ENCODE measurements around the gene SEPTIN11.

SEPTIN11 gene

GRCh38 chr4:76958891-76959290 lies 9.3 kb downstream of the SEPTIN11 start:
- no peaks in the 10 kb centered on the region for H3K79me2 ChIP-seq (ENCODE audit: insufficient read depth, low read length)

GRCh38 chr4:76960014-76960413 lies 10.5 kb downstream of the SEPTIN11 start:
- no peaks in the 10 kb centered on the region for H3K4me1 ChIP-seq (ENCODE audit: insufficient read depth, low read length, severe bottlenecking)
- H3K27ac ChIP-seq (ENCODE audit: low read depth, low read length, poor library complexity, severe bottlenecking) = no peak overlapping the region
- H3F3A ChIP-seq (ENCODE audit: insufficient read depth, low read length) = no peaks in the 10 kb centered on the region
- no peaks in the 10 kb centered on the region for H3K27me3 ChIP-seq (ENCODE audit: insufficient read depth, low read length)
- H3K4me2 ChIP-seq (ENCODE audit: low read length) = no peak overlapping the region
- H3K9ac ChIP-seq (ENCODE audit: low read length) = no peak overlapping the region
- H3K36me3 ChIP-seq (ENCODE audit: insufficient read depth, low read length) = no peaks in the 10 kb centered on the region; the same call in 1 of the 2 replicates
- H2AFZ ChIP-seq (ENCODE audit: low read length) = no peak overlapping the region
- no peak overlapping the region for H3K4me3 ChIP-seq (ENCODE audit: low read depth, low read length, poor library complexity, severe bottlenecking)
- TF ChIP-seq EZH2 (IDR thresholded peaks at IDR 0.05; ENCODE audit: borderline replicate concordance, low read length) (no peak), CTCF (IDR thresholded peaks at IDR 0.05; ENCODE audit: low read length) (no peak)
- no peaks in the 10 kb centered on the region for H4K20me1 ChIP-seq (ENCODE audit: insufficient read depth, low read length)
- H3K9me3 ChIP-seq (ENCODE audit: low read length) = no peaks in the 10 kb centered on the region
- no peaks in the 10 kb centered on the region for H3K9me2 ChIP-seq (ENCODE audit: low read depth, low read length)
- H3K79me2 ChIP-seq (ENCODE audit: insufficient read depth, low read length) = no peaks in the 10 kb centered on the region

More at GRCh38 chr4:76958891-76959290, 9.3 kb downstream of the SEPTIN11 start:
- no peaks in the 10 kb centered on the region for H4K20me1 ChIP-seq (ENCODE audit: insufficient read depth, low read length)
- H3F3A ChIP-seq (ENCODE audit: insufficient read depth, low read length) = no peaks in the 10 kb centered on the region
- no peak overlapping the region for H3K4me3 ChIP-seq (ENCODE audit: low read depth, low read length, poor library complexity, severe bottlenecking)
- H3K9me3 ChIP-seq (ENCODE audit: low read length) = no peaks in the 10 kb centered on the region
- no peak overlapping the region for H2AFZ ChIP-seq (ENCODE audit: low read length)
- no peaks in the 10 kb centered on the region; the same call in 1 of the 2 replicates for H3K36me3 ChIP-seq (ENCODE audit: insufficient read depth, low read length)
- H3K4me1 ChIP-seq (ENCODE audit: insufficient read depth, low read length, severe bottlenecking) = no peaks in the 10 kb centered on the region
- H3K9me2 ChIP-seq (ENCODE audit: low read depth, low read length) = no peaks in the 10 kb centered on the region
- no peak for TF ChIP-seq EZH2 (IDR thresholded peaks at IDR 0.05; ENCODE audit: borderline replicate concordance, low read length)
- TF ChIP-seq CTCF (IDR thresholded peaks at IDR 0.05; ENCODE audit: low read length) = no peak
- no peak overlapping the region for H3K27ac ChIP-seq (ENCODE audit: low read depth, low read length, poor library complexity, severe bottlenecking)
- no peak overlapping the region for H3K9ac ChIP-seq (ENCODE audit: low read length)
- no peak overlapping the region for H3K4me2 ChIP-seq (ENCODE audit: low read length)
- H3K27me3 ChIP-seq (ENCODE audit: insufficient read depth, low read length) = no peaks in the 10 kb centered on the region; the same call in 1 of the 2 replicates

GRCh38 chr4:76962406-76963130 lies 13.0 kb downstream of the SEPTIN11 start:
- no peaks in the 10 kb centered on the region for H3K27me3 ChIP-seq (ENCODE audit: insufficient read depth, low read length)
- no peaks in the 10 kb centered on the region for H3K9me2 ChIP-seq (ENCODE audit: low read depth, low read length)
- H4K20me1 ChIP-seq (ENCODE audit: insufficient read depth, low read length) = no peaks in the 10 kb centered on the region
- H2AFZ ChIP-seq (ENCODE audit: low read length) = no peak overlapping the region
- no peaks in the 10 kb centered on the region for H3K79me2 ChIP-seq (ENCODE audit: insufficient read depth, low read length)
- H3K9me3 ChIP-seq (ENCODE audit: low read length) = no peaks in the 10 kb centered on the region
- H3K27ac ChIP-seq (ENCODE audit: low read depth, low read length, poor library complexity, severe bottlenecking) = no peak overlapping the region
- H3F3A ChIP-seq (ENCODE audit: insufficient read depth, low read length) = no peaks in the 10 kb centered on the region
- H3K4me3 ChIP-seq (ENCODE audit: low read depth, low read length, poor library complexity, severe bottlenecking) = no peak overlapping the region
- no peak overlapping the region for H3K4me2 ChIP-seq (ENCODE audit: low read length)
- TF ChIP-seq CTCF (IDR thresholded peaks at IDR 0.05; ENCODE audit: low read length) = no peak
- TF ChIP-seq EZH2 (IDR thresholded peaks at IDR 0.05; ENCODE audit: borderline replicate concordance, low read length) = no peak
- no peaks in the 10 kb centered on the region for H3K36me3 ChIP-seq (ENCODE audit: insufficient read depth, low read length)
- no peaks in the 10 kb centered on the region for H3K4me1 ChIP-seq (ENCODE audit: insufficient read depth, low read length, severe bottlenecking)
- H3K9ac ChIP-seq (ENCODE audit: low read length) = no peak overlapping the region

Measured in OCI-LY1 (cell line).